ENCODE measurements around the gene STOX1.
"Not testable (repeated sequence)": the region's sequence is repeated elsewhere in the genome, so short reads cannot be mapped to it uniquely, and the experiment has no call there.

STOX1 gene

GRCh38 chr10:68828083-68828601, 811 bp downstream of the STOX1 start:
- in situ Hi-C loops (cut with MboI; ENCODE audit: low sequenced_read_pairs), result not testable (repeated sequence)

GRCh38 chr10:68828833-68829232, 1.5 kb downstream of the STOX1 start:
- in situ Hi-C loops (cut with MboI; ENCODE audit: low sequenced_read_pairs), result no loop called here

DNA sequence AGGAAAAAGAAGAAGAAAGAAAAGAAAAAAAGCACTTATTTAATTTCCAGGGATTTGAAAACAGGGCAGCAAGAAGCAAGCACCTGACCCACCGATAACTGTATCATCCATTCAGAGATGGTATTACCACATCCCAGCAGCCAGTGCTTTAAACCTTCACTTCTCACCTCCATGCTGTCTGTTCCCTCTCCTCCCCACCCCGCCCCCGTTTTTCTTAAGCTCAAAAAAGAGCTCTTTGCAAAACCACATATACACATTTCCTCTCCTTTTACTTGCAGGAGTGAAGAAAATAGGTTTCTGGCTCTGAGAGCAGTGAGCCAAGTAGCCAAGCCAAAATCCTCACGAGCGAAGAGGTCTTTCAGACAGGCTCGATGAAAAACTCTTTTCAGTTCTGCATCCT, 2.2 kb downstream of the STOX1 start:
- in situ Hi-C loops (cut with MboI; ENCODE audit: low sequenced_read_pairs), result no loop called here

DNA sequence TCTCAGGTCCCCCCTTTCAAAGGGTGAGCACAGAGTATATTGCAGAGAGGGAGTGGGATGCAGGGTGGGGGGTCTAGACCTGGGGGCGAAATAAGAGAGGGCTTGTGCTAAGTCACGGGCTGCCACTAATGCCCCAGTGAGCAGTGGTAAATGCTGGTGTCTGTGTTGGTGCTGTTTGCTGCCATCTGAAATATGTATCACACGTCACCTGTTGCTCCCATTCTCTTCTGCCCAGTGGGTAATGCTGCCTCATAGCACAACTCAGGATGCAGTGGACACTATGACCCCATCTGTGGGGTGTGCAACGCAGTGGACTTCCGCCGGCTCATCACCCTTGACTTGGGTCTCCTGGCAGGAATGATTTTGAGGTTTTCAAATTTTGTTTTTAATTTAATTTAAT, 2.6 kb downstream of the STOX1 start:
- in situ Hi-C loops (cut with MboI; ENCODE audit: low sequenced_read_pairs), result no loop called here

DNA sequence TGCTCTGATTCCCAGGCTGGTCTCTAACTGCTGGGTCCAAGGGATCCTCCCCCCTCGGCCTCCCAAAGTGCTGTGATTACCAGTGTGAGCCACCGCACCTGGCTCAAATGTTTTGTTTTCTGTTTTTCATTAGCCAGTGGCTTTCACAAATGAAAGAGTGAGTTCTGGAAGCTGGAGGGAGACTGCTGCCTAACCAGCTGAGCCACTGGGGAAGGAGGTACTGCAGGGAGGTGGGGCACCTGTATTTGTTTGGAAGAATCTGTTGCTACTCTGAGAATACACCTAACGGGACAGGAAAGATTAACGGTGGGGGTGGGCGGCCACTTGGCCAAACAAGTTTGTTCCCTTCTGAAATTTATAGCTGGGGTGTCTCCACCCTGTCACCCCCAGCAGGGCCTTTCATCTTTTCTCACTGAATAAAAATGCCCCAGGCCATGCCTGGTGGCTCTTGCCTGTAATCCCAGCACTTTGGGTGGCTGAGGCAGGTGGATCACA, 4.7 kb downstream of the STOX1 start:
- in situ Hi-C loops (cut with MboI; ENCODE audit: low sequenced_read_pairs), result no loop called here

DNA sequence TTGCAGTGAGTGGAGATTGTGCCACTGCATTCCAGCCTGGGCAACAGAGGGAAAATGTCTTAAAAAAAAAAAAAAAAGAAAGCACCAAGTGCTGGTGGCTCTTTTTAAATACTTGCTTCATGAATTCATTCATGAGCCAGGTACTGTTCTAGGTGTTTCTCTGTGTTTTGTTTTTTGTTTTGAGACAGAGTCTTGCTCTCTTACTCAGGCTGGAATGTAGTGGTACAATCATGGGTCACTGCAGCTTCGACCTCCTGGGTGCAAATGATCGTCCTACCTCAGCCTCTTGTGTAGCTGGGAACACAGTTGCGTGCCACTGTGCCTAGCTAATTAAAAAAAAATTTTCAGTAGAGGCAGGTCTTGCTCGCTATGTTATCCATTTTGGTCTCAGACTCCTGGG, 5.3 kb downstream of the STOX1 start:
- in situ Hi-C loops (cut with MboI; ENCODE audit: low sequenced_read_pairs), result no loop called here

DNA sequence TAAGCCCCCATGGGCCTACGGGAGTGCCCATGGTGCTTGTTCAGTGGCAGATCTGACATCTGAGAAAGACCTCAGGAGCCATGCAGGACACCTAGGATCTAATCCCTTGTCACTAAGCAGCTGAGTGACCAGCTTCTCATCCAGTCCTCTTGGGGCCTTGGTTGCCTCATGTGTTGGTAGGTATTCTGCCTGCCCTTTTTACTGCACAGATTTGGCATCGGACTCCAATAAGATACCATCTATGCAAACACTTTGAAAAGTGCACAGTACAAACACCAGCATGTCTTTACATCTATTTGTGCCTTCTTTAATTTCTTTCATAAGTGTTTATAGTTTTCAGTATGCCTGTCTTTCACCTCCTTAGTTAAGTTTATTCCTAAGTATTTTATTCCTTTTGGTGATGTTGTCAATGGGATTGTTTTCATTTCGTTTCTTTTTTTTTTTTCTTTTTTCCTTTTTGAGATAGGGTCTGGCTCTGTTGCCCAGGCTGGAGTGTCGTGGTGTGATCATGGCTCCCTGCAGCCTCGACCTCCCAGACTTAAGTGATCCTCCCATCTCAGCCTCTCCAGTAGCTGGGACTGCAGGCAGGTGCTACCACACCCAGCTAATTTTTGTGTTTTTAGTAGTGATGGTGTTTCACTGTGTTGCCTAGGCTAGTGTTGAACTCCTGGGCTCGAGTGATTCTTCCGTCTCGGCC, 10.4 kb downstream of the STOX1 start:
- in situ Hi-C loops (cut with MboI; ENCODE audit: low sequenced_read_pairs), result no loop called here

DNA sequence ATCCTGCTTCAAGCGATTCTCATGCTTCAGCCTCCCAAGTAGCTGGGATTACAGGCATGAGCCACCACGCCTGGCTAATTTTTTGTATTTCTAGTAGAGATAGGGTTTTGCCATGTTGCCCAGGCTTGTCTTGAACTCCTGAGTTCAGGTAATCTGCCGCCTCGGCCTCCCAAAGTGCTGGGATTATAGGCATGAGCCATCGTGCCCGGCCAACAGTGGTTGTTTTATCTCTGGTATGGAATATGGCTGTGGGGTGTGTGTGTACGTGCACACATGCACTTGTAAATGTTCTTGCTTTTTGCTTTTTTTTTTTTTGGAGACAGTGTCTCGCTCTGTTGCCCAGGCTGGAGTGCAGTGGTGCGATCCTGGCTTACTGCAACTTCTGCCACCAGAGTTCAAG, 13.3 kb downstream of the STOX1 start:
- in situ Hi-C loops (cut with MboI; ENCODE audit: low sequenced_read_pairs), result not testable (repeated sequence)

GRCh38 chr10:68848281-68848680, 20.9 kb downstream of the STOX1 start:
- in situ Hi-C loops (cut with MboI; ENCODE audit: low sequenced_read_pairs), result no loop called here

- in situ Hi-C loops (cut with MboI; ENCODE audit: low sequenced_read_pairs), result no loop called here
These were observed 21.5 kb downstream of the STOX1 start for GRCh38 chr10:68848806-68849205.

DNA sequence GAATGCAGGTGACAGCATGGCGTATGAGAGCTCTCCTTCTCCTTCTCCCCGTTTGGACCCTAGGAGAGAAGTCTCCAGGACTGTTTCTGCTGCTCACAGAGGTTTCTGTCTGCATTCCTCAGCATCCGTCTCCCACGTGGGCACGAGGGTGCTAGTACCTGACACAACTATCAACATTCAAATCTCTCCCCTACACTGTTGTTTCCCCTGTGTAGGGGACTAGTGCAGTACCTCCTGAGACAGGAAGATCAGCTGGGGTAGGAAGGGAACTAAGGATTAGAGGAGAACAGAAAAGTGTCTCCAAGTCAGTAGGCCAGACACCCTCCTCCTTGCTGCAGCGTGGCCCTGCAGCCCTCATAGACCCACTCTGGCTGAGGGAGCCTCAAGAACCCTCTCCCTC, 29.0 kb downstream of the STOX1 start:
- in situ Hi-C loops (cut with MboI; ENCODE audit: low sequenced_read_pairs), result no loop called here

DNA sequence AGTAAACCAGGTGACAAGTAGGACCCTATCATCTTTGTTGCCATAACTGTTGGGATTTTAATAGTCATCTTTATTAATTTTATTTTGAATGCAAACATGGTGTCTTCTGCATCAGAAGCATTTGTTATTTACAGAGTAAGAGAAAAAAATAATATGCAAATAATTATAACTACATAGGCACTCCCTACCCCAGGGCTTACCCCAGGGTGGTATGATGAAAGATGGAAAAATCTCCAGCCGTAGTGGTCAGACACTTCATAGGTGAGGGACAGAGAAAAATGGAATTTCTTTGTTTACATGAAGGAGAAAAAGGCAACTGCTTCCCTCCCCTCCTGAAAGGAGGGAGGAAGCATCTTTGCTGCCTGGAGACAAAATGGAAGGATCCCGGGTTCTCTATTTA, 29.7 kb downstream of the STOX1 start:
- in situ Hi-C loops (cut with MboI; ENCODE audit: low sequenced_read_pairs), result no loop called here

DNA sequence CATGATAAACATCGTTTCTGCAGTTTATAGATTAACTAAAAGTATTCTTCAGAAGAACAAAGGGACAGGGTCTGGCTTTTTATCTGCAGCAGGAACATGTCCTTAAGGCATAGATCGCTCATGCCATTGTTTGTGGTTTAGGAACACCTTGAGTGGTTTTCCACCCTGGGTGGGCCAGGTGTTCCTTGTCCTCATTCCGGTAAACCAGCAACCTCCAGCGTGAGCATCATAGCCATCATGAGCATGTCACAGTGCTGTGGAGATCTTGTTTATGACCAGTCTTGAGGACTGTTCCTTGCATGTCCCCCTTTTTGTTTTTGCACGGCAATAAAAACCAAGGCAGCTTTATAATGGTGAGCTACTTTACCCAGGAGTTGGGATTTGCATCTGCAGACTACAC, 33.9 kb downstream of the STOX1 start:
- in situ Hi-C loops (cut with MboI; ENCODE audit: low sequenced_read_pairs), result no loop called here

DNA sequence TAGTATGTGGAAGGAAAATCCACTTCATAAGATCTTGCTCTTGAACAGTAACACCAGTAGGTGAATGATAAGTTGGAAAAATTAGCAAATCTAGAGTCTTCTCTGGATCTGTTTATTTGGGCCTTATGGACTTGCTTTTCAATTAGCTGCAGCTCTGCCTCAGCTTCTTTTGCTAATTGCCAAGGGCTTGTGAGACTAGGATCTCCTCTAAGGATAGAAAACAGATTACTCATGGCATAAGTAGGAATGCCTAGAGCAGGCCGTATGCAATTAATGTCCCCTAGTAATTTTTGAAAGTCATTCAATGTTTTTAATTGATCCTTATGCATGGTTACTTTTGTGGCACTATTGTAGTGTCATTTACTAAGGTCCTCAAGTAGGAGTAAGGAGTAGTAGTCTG, 37.3 kb downstream of the STOX1 start:
- in situ Hi-C loops (cut with MboI; ENCODE audit: low sequenced_read_pairs), result no loop called here

DNA sequence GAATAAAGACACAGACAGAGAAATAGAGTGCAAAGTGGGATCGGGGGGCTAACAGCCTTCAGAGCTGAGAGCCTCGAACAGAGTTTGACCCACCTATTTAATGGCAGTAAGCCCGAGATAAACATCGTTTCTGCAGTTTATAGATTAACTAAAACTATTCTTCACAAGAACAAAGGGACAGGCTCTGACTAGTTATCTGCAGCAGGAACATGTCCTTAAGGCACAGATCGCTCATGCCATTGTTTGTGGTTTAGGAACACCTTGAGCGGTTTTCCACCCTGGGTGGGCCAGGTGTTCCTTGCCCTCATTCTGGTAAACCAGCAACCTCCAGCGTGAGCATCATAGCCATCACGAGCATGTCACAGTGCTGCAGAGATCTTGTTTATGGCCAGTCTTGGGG, 40.8 kb downstream of the STOX1 start:
- in situ Hi-C loops (cut with MboI; ENCODE audit: low sequenced_read_pairs), result not testable (repeated sequence)

- in situ Hi-C loops (cut with MboI; ENCODE audit: low sequenced_read_pairs), result no loop called here
These were observed 42.3 kb downstream of the STOX1 start for GRCh38 chr10:68869623-68870022.

DNA sequence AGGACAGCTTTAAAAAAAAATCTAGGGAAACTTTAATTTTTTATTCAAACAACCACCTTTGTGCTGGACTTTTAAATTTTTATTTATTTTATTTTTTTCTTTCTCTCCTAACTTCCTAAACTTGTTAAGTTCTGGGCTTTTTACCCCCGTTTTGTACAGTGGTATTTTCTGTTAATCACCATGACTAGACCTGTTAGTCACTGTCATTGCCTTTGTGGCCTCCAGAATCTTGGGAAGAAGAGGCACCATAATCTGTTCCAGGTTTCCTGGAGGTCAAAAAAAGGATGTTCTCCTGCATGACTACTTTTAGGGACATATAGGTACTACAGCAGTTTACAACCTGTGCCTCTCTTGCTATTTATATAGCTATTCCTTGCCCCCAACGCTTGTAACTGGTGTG, 42.7 kb downstream of the STOX1 start:
- in situ Hi-C loops (cut with MboI; ENCODE audit: low sequenced_read_pairs), result no loop called here

DNA sequence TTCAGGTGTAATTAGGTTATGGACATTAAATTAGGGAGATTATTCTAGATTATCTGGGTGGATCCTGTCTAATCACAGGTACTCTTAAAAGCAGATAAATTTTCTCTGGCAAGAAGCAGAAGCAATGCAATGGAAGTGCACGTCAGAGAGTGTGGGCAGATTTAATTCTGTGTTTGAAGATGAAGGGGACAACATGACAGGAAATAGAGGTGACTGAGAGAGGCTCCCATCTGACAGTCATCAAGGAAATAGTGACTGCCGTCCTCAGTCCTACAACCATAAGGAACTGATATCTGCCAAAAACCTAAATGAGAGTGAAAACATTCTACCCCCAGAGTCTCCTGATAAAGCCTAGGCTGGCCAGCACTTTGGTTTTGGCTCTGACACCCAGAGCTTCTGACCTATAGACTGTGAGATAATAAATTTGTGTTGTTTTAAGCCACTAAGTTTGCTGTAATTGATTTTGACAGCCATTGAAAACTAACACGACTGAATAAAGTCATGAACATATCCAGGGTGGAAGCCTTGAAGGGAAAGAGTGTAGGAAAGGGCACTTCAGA, 43.3 kb downstream of the STOX1 start:
- in situ Hi-C loops (cut with MboI; ENCODE audit: low sequenced_read_pairs), result no loop called here

DNA sequence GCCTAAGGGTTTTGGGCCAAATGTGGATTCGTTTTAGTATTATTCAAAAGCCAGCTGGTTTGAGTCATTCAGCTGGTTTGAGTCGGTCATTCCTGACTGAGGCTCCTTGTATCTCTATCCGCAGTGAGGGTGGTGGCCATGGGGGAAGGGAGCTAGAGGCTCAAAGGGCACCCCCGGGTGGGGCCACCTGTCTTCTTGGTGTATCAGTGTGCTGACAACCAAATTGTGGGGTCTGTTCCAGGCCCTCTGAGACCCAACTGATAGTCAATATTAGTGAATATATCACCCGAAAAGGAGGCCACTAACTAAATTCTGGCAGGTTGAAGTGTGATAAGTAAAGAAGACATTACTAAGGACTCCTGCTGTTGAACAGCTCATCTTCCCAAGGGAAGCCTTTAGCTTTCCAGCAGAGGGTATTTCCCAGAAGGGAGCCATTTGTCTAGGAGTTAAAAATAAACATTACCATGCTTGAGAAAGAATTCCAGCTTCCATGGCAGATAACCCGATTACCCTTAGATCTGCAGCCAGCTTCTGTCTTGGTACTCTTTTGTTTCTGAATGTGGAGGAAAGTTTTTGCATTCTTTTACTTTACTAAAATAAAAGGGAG, 43.9 kb downstream of the STOX1 start:
- in situ Hi-C loops (cut with MboI; ENCODE audit: low sequenced_read_pairs), result no loop called here

GRCh38 chr10:68871731-68872342, 44.5 kb downstream of the STOX1 start:
- in situ Hi-C loops (cut with MboI; ENCODE audit: low sequenced_read_pairs), result no loop called here

DNA sequence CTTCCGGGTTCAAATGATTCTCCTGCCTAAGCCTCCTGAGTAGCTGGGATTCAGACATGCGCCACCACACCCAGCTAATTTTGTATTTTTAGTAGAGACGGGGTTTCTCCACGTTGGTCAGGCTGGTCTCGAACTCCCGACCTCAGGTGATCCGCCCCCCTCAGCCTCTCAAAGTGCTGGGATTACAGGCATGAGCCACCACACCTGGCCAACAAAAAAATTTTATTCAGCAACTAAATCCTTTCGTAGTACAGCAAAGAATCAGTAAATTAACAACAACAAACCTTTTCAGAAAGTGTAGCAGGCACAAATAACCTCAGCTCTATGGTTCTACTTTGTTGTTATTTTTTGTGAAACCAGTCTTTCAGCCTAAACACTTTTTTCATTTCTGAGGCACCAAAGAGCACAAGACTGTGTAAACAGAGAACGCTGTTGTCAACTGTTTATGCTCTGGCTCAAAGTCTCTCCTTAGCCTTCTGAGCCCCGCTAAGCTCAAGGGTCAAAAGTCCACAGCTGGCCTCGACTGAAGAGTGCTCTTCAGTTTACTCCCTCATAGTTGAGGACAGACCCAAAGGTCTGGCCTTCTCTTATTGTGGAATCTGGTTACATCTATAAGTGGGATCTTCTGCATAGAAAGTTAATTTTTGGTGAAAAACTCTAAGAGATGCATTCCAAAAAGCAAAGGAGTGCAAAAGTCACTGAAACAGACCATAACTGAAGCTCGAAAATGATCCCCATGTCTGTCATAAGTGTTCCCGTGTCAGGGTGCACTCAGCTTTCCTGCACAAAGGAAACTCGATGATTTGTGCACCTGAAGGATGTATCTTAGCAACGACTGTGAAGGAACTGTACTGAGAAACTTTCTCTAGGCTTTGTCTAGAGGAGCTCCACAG, 49.2 kb downstream of the STOX1 start:
- in situ Hi-C loops (cut with MboI; ENCODE audit: low sequenced_read_pairs), result no loop called here

Measured in HL-60/S4 treated with phorbol 12-myristate 13-acetate at 8.2 ng/mL for 4 days and 3 days (cell line).